OCI-LY1 (cell line): ENCODE results near the gene PTPRZ1.

Experiments used
- H2AFZ ChIP-seq: fragments of 200-600 bp; sonication (generic), shearing (Covaris generic); 2 replicates; pipeline ENCODE4 v1.6.0; 2014; ENCODE audit warnings: antibody characterized with exemption, mild to moderate bottlenecking, low read length
- H3F3A ChIP-seq: fragments of 200-600 bp; sonication (generic), shearing (Covaris generic); 2 replicates; pipeline ENCODE4 v1.6.0; 2014; ENCODE audit warnings: mild to moderate bottlenecking, antibody characterized with exemption, low read length, moderate library complexity; ENCODE audit not compliant: insufficient read depth
- H3K27ac ChIP-seq: fragments of 200-600 bp; sonication (generic); 2 replicates; pipeline ENCODE4 v1.5.1; 2014; ENCODE audit warnings: low read length, mixed run types, mild to moderate bottlenecking, low read depth; ENCODE audit not compliant: poor library complexity, severe bottlenecking
- H3K27me3 ChIP-seq: fragments of 200-600 bp; sonication (generic); 2 replicates; pipeline ENCODE4 v1.6.0; 2014; ENCODE audit warnings: antibody characterized with exemption, mild to moderate bottlenecking, low read length, moderate library complexity; ENCODE audit not compliant: insufficient read depth
- H3K36me3 ChIP-seq: fragments of 200-600 bp; sonication (generic); 2 replicates; pipeline ENCODE4 v1.6.1; 2014; ENCODE audit warnings: mild to moderate bottlenecking, antibody characterized with exemption, low read length, moderate library complexity, mixed read lengths; ENCODE audit not compliant: insufficient read depth
- H3K4me1 ChIP-seq: fragments of 200-600 bp; sonication (generic); 2 replicates; pipeline ENCODE4 v1.5.1; 2014; ENCODE audit warnings: mild to moderate bottlenecking, low read length, moderate library complexity; ENCODE audit not compliant: insufficient read depth, severe bottlenecking
- H3K4me2 ChIP-seq: fragments of 200-600 bp; sonication (generic), shearing (Covaris generic); 2 replicates; pipeline ENCODE4 v1.6.1; 2014; ENCODE audit warnings: low read length
- H3K4me3 ChIP-seq: fragments of 200-600 bp; sonication (generic); 2 replicates; pipeline ENCODE4 v1.5.1; 2014; ENCODE audit warnings: low read length, low read depth, mild to moderate bottlenecking, mixed read lengths; ENCODE audit not compliant: poor library complexity, severe bottlenecking
- H3K79me2 ChIP-seq: fragments of 200-600 bp; shearing (Covaris generic); 2 replicates; pipeline ENCODE4 v1.6.1; 2016; ENCODE audit warnings: mixed run types, low read length, mixed read lengths; ENCODE audit not compliant: insufficient read depth
- H3K9ac ChIP-seq: fragments of 200-600 bp; sonication (generic), shearing (Covaris generic); 2 replicates; pipeline ENCODE4 v1.6.1; 2014; ENCODE audit warnings: mild to moderate bottlenecking, low read length, mixed read lengths
- H3K9me2 ChIP-seq: fragments of 200-600 bp; sonication (generic), shearing (Covaris generic); 2 replicates; pipeline ENCODE4 v1.6.1; 2014; ENCODE audit warnings: low read depth, mild to moderate bottlenecking, low read length, mixed read lengths
- H3K9me3 ChIP-seq: fragments of 200-600 bp; shearing (Covaris generic); 2 replicates; pipeline ENCODE4 v1.6.1; 2014; ENCODE audit warnings: low read length, mixed read lengths
- H4K20me1 ChIP-seq: fragments of 200-600 bp; sonication (generic), shearing (Covaris generic); 2 replicates; pipeline ENCODE4 v1.6.0; 2016; ENCODE audit warnings: mild to moderate bottlenecking, low read length; ENCODE audit not compliant: insufficient read depth
- EZH2 ChIP-seq: fragments of 200-600 bp; sonication (generic), shearing (Covaris generic); IDR thresholded peaks from 2 replicates; pipeline ENCODE4 v1.8.0; 2017; ENCODE audit warnings: borderline replicate concordance, mixed run types, mild to moderate bottlenecking, antibody characterized with exemption, low read length, moderate library complexity, mixed read lengths
- TF ChIP-seq, protein P1 (sequence below): fragments of 200-600 bp; sonication (generic), shearing (Covaris generic); IDR thresholded peaks from 2 replicates; pipeline ENCODE4 v1.5.1; 2017; ENCODE audit warnings: mild to moderate bottlenecking, antibody characterized with exemption, low read length, moderate library complexity, mixed read lengths

Gene PTPRZ1

DNA sequence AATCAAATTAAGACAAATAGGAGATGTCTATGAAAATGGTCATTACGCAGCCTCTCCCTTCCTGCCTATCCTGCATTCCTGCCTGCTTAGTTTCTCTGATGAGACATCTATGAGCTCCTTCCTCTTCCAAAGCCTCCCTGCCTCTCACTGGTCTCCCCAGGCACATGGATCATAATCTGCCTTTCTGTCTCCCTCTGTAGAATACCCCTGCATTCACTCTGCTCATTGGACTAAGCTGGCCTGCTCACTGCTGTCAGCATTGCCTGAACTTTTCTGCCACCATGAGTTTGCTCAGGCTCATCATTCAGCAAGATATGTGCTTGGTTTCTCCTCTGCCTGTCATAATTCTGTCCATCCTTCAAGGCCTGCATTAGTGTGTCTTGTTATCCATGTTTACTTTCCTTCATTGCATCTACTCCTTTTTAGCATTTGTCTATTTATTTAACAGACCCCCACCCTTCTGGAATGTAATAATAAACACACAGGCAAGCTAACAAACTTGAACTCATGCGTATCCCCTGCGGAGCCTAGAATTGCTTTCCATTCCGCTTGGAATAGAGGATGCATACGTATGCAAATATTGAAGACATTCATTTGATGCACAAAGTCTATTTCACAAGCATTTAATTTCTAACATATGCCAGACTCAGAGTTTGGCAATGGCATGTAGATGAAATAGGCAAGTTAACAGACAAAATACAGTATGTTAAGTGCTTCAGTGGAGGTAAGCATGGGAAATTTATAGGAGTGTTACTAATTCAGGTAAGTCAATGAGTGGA lies 88.3 kb downstream of the PTPRZ1 start:
- no peak overlapping the region for H2AFZ ChIP-seq
- H3K9me2 ChIP-seq = no peaks in the 10 kb centered on the region
- TF ChIP-seq EZH2 = no peak
- TF ChIP-seq, protein P1, sequence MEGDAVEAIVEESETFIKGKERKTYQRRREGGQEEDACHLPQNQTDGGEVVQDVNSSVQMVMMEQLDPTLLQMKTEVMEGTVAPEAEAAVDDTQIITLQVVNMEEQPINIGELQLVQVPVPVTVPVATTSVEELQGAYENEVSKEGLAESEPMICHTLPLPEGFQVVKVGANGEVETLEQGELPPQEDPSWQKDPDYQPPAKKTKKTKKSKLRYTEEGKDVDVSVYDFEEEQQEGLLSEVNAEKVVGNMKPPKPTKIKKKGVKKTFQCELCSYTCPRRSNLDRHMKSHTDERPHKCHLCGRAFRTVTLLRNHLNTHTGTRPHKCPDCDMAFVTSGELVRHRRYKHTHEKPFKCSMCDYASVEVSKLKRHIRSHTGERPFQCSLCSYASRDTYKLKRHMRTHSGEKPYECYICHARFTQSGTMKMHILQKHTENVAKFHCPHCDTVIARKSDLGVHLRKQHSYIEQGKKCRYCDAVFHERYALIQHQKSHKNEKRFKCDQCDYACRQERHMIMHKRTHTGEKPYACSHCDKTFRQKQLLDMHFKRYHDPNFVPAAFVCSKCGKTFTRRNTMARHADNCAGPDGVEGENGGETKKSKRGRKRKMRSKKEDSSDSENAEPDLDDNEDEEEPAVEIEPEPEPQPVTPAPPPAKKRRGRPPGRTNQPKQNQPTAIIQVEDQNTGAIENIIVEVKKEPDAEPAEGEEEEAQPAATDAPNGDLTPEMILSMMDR = no peak
- H3K4me2 ChIP-seq = no peak overlapping the region
- no peak overlapping the region for H3K27ac ChIP-seq
- no peaks in the 10 kb centered on the region; the same call in 1 of the 2 replicates for H3K9me3 ChIP-seq
- H3K9ac ChIP-seq = no peak overlapping the region
- no peaks in the 10 kb centered on the region for H3K27me3 ChIP-seq
- H3K4me3 ChIP-seq = no peak overlapping the region
- no peaks in the 10 kb centered on the region for H4K20me1 ChIP-seq
- H3K4me1 ChIP-seq = no peaks in the 10 kb centered on the region
- no peaks in the 10 kb centered on the region for H3K79me2 ChIP-seq
- H3K36me3 ChIP-seq = no peaks in the 10 kb centered on the region
- no peaks in the 10 kb centered on the region for H3F3A ChIP-seq

DNA sequence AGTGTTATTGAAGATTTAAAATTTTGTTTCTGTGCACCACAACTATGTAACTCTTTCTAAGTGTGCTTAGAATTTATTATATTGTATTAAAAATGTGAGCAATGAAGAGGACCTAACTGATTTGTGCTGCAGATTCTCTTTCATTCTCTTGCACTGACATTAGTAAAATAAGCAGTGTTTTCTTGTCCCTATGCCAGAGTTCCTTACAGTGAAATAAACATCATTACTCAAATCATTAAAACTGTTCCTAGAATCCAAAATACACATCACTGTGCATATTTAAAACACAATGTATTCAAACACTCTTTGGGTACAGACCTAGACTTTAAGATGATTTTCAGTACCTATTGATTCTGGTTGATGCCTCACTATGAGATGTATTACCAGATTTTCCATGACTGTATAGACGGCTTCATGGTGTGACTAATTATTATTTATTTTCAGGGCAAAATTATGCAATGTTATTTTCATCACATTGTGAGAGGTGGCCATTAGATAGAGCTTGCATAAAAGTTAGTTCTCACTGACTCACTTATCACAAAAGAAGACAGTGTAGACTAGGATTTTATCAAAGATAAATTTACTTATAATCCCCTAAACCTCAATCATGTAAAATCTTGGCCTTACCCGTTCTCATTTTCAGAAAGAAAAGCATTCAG lies 93.4 kb downstream of the PTPRZ1 start:
- Histone ChIP-seq H2AFZ (no peak overlapping the region), H4K20me1 (no peaks in the 10 kb centered on the region), H3K4me3 (no peak overlapping the region), H3K9ac (no peak overlapping the region), H3K9me3 (no peaks in the 10 kb centered on the region; the same call in 1 of the 2 replicates), H3K36me3 (no peaks in the 10 kb centered on the region), H3K4me2 (no peak overlapping the region), H3K4me1 (no peaks in the 10 kb centered on the region), H3K79me2 (no peaks in the 10 kb centered on the region), H3K9me2 (peaks cover 6% of the 10 kb centered on the region; the same call in 1 of the 2 replicates), H3K27ac (no peak overlapping the region), H3K27me3 (no peaks in the 10 kb centered on the region), H3F3A (no peaks in the 10 kb centered on the region)
- TF ChIP-seq EZH2 = no peak

DNA sequence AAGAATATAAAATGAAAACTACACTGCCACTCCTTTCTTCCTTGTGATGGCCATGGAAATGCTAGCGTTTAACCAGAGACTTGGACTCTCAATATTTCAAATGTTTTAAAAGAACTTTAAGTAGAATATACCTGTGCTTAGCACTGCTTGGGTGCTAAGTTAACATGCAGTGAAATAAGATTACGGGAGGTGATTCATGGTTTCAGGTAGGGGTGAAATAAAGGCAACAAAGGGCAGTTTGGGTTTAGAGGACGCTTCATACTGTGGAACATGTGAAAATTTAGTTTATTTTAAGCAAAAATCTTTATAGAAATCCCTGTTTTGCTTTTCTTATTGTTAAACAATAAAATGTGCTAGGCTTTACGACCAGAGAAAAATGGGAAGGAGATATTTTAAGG lies 94.0 kb downstream of the PTPRZ1 start:
- Histone ChIP-seq H3K79me2 (no peaks in the 10 kb centered on the region), H3K9me3 (no peaks in the 10 kb centered on the region; the same call in 1 of the 2 replicates), H3K4me2 (no peak overlapping the region), H3K4me1 (no peaks in the 10 kb centered on the region), H3K36me3 (no peaks in the 10 kb centered on the region), H3K27ac (no peak overlapping the region), H3K9ac (no peak overlapping the region), H3K4me3 (no peak overlapping the region), H3F3A (no peaks in the 10 kb centered on the region), H2AFZ (no peak overlapping the region), H3K27me3 (no peaks in the 10 kb centered on the region), H4K20me1 (no peaks in the 10 kb centered on the region), H3K9me2 (peaks cover 6% of the 10 kb centered on the region; the same call in 1 of the 2 replicates)
- TF ChIP-seq EZH2 = no peak
- TF ChIP-seq, protein P1 = no peak
